GM10266 (cell line): ENCODE data around the gene LMCD1.

Source experiments
- DNase-seq: peaks from one replicate; pipeline ENCODE4 v3.0.0; 2012; ENCODE audit errors: extremely low spot score
- CTCF ChIP-seq: IDR thresholded peaks from 2 replicates; pipeline ENCODE4 v1.5.1; 2012; ENCODE audit warnings: mild to moderate bottlenecking, low read depth; ENCODE audit not compliant: control insufficient read depth, insufficient read depth; ENCODE audit errors: missing control alignments

LMCD1 gene

DNA sequence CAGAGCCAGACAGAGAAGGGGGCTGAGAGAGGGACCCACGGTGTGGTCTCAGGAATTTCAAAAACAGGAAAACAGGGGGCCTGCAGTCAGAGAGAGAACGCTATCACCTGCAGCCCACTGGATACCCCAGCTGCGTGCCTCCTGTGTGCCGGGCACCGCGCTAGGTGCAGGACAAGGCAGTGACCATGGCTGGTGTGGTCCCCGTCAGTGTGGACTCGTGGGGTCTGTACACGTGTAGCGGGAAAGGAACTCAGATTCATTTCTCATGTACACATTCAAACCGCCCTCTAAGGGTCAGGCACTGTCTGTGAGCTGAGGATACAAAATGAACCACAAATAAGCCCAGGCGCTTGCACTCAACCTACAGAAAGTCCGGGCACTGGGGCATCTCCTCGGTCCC, 122.1 kb downstream of the LMCD1 start:
- no peak for TF ChIP-seq CTCF
- no peak for DNase-seq
